ENCODE results near the gene KRT37.

KRT37 gene

GRCh38 chr17:41424111-41424635 lies at the start of gene KRT37:
Gene KRT37 (minus strand): TSS chr17:41424585. CDS start chr17:41424523, 62 bp downstream.
- no peak for DNase-seq (ENCODE audit: low spot score)

- no peak for DNase-seq (ENCODE audit: low spot score)
These were observed 44.0 kb upstream of the KRT37 start for GRCh38 chr17:41468346-41468745.

DNA sequence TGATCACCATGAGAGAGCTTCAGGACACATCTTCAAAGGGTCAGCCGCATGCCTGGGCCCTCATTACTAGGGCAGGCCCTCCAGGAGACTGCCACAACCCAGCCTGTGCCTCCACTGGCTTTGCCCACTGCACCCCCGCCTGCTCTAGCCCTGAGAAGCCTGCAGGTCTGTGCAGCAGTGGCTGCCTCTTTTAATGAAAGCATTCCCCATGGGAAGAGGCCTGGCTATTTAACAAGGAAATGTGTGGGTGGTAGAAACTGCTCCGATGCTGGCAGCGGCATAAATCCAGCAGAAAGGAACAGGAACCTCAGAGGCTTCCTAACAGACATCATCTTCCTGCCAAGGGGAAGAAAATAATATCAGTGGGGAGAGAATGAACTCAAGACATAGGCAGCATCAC lies 43.2 kb upstream of the KRT37 start:
- DNase-seq (ENCODE audit: low spot score): no peak

DNA sequence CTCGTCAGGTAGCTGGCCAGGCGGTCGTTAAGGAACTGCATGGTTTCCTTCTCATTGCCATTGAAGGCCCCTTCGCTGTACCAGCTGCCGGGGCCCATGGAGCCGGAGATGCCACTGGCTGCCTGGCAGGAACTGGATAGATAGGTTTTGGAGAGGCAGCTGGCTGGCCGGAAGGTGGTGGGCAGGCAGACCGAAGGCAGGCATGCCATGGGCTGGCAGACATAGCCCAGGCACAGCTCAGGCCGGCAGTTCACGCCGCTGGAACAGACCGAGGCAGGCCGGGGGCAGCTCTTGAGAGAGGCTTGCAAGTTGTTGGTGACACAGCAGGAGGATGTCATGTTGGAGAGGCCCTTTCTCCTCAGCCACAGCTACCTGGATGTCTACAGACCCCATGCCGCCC lies 42.6 kb upstream of the KRT37 start, which contains the start of gene KRT32:
Gene KRT32 (minus strand): TSS at position 399 of the 400 bp plus-strand sequence. CDS start 61 bp downstream, at position 338.
- no peak for DNase-seq (ENCODE audit: low spot score)

GRCh38 chr17:41464682-41465081 lies 40.3 kb upstream of the KRT37 start:
- no peak for DNase-seq (ENCODE audit: low spot score)

DNA sequence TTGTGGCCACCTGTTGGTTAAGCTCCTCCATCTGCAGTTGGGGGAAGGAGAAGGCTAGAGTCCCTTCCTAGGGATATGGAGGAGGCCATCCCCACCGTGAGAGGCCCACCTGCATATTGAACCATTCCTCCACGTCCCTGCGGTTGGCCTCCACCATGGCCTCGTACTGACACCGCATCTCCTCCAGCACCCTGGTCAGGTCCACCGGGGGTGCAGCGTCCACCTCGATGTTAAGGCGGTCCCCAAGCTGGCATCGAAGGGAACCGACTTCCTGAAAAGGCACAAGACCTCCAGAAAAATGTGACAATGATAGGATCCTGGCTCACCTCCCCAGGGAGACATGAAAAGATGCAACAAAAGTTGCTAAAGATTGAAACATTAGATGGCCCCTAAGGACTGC lies 39.8 kb upstream of the KRT37 start:
- DNase-seq (ENCODE audit: low spot score): no peak

- DNase-seq (ENCODE audit: low spot score): no peak
These were observed 39.4 kb upstream of the KRT37 start for GRCh38 chr17:41463746-41464145.

DNA sequence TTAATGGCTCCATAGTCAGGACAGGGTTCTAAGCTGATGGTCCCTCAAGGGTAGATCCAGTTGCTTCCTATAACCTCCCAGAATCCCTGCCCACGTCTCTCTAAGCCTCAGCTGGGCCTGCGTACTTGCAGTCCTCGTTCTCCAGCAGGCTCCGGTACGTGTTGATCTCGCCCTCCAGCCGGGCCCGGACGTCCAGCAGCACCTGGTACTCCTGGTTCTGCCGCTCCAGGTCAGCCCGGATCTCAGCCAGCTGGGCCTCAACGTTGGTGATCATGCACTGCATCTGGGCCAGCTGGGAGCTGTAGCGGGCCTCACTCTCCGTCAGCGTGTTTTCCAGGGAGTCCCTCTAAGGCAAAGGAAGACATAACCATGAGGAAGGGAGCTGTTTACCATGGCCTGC lies 38.3 kb upstream of the KRT37 start:
- no peak for DNase-seq (ENCODE audit: low spot score)

DNA sequence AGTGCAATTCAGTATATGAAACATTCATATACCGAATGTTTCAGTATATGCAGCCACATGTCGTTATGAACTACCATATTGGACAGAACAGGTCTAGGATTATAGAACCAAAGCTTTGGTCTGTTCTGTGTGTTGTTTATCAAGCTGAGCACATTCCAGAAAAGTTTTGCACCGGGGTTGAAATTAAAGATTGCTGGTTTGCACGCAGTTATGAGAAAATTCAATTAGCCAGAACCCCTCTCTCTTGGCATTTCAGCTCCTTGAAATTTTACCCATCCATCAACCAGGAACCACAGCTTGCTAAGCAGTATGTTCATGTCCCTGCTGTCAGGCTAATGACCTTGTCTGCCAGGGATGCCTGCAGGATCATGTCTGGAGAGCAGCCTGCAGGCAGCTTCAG lies 33.3 kb upstream of the KRT37 start:
- no peak for DNase-seq (ENCODE audit: low spot score)

- DNase-seq (ENCODE audit: low spot score): no peak
These were observed 31.8 kb upstream of the KRT37 start for GRCh38 chr17:41456204-41456603.

- DNase-seq (ENCODE audit: low spot score): no peak
These were observed 30.9 kb upstream of the KRT37 start for GRCh38 chr17:41455236-41455635.

DNA sequence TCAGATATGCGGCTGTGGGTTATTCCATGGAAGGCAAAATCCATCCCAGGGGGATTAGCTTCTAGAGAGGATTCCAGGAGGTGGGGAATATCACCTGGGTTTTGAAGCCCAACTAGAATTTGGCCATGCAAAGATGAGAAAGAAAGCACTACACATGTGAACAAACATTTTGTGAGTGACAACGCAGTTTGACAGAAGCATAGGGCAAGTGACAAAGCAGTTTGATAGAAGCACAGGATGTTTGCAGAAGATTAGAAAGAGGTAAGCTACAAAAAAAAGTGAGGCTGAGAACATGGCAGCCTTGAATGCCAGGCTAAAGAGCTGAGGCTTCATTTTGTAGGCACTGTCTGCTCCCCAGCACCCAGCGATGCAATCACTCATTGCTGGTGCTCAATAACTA lies 28.7 kb upstream of the KRT37 start:
- no peak for DNase-seq (ENCODE audit: low spot score)

DNA sequence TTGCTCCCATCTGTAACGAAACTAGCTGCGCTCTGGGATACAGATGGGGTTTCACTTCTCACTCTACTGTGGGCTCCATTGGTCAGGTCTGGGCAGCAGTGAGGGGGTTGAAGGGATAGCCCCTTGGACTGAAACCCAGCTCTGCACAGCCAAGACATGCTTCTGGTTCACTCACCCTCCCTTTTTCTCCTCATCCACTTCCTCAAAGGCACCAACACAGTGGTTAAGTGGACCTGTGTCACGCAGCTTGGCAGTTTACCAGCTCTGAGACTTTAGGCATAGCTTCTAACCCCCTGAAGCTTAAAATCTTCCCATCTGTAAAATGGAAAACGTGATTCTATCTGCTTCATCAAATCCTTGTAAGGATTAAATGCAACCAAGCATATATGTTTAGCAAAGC lies 27.9 kb upstream of the KRT37 start:
- no peak for DNase-seq (ENCODE audit: low spot score)

DNA sequence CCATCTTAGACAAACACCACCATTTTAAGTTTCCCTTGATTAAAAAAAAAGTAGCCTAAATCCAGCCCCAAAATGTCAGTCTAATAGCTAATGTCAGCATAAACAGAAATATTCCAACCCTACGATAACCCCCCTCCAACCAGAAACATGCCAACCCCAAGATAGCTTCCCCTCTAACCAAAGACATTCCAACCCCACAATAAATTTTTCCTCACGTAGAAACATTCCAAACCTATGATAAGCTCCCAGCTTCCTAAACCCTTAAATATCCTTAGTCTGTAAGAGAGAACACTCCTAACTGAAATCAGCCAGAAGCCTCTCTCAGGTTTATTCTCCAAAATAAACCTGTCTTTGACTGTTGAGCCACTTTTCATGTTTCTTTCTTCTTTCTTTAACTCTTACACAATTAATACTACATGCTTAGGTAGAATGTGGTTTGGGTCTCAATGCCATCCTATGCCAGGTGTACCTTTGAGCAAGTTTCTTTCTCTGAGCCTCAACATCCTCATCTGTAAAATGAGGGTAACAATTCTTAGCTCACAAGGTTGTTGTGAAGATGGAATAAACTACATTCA lies 26.9 kb upstream of the KRT37 start:
- DNase-seq (ENCODE audit: low spot score): no peak

DNA sequence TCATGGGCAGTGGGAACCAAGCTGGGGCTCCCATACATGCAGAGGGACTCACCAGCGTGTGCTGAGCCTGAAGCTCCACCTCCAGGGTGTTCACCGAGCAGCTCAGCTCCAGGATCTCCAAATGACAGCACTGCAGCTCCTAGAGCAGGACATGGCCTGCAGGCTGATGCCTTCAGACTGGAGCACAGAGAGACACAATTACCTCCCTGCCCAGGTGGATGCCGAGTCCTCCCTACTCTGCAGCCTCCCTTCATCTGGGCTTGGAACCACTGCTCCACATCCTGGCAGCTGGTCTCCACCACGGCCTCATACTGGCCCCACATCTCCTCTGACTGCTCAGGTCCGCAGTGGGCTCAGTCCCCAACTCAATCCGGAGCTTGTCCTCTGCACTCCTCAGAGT lies 24.6 kb upstream of the KRT37 start:
- DNase-seq (ENCODE audit: low spot score): no peak

GRCh38 chr17:41448506-41448905 lies 24.1 kb upstream of the KRT37 start:
- DNase-seq (ENCODE audit: low spot score): no peak

- DNase-seq (ENCODE audit: low spot score): no peak
These were observed 22.4 kb upstream of the KRT37 start for GRCh38 chr17:41446806-41447205.

DNA sequence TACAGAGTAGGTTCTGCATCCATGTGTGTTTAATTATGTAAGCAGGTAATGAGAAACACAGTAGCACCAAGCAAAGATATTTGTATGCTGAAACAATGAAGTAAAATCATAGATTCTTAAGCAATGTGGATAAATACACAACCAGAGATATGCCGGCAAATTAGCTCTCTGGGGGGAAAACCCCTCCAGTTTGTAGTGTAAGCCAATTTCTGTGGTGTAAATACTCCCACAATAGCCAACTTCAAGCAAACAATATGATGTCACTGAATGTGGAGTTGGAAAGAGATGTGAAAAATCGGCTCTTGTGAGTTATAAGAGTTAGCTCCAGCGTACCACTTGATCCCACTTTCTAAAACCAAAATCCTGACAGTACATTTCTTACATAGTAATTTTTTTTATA lies 20.3 kb upstream of the KRT37 start:
- no peak for DNase-seq (ENCODE audit: low spot score)

GRCh38 chr17:41444186-41444585 lies 19.8 kb upstream of the KRT37 start:
- DNase-seq (ENCODE audit: low spot score): no peak

- DNase-seq (ENCODE audit: low spot score): no peak
These were observed 18.4 kb upstream of the KRT37 start for GRCh38 chr17:41442739-41443138.

DNA sequence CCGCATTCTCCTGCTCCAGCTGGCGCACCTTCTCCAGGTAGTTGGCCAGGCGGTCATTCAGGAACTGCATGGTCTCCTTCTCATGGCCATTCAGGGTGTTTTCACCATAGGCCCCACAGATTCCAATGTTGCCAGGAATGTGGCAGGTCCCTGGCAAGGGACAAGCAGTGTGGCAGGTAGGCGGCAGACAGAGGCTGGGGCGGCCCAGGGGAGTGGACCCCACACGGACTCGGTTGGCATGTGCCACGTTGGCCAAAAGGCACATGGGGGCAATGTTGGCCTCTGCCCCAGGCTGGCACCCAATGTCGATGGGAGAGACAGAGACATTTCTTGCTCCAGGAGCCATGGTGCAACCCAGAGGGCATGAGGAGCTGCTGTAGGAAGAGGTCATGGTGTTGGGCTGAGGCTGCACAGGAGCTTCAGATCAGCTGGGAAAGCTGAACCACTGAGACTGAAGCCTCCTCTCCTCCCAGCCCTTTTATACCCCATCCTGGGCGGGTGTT lies 16.2 kb upstream of the KRT37 start, which contains the start of gene KRT38:
Gene KRT38 (minus strand): TSS at position 453 of the 503 bp plus-strand sequence. CDS start 62 bp downstream, at position 391.
- DNase-seq (ENCODE audit: low spot score): no peak

DNA sequence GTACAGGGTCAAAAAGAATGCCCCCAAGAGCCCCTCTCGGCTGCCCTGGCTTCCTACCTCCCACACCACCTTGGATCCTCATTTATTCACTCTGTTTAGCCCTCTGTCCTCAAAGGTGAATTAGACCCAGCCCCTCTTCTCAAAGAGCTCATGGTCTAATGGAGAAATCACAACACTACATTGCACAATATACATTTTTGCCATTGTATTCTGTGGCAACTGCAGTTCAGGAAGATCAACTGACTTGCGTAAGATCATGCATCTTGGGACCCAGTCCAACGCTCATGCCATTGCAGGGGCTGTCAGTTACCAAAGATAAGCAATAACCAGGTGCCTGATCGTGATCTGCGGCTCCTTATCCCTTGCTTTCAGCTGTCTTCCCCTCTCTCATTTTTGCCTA lies 15.0 kb upstream of the KRT37 start:
- DNase-seq (ENCODE audit: low spot score): no peak

DNA sequence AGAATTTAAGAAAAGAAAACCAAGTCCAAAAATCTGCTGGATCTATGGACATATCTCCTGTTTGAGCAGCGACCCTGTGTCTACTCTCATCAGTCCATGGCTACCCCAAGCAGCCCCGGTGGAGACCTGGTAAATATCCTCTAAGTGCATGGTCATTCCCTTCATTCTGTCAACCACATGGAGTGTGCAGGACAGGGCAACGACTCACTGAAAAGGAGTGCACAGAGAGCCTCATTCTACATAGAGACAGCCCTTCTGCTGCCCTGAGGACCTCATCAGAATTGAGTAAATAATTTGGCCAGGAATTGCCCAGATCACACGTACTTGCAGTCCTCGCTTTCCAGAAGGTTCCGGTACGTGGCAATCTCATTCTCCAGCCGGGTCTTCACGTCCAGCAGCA lies 13.4 kb upstream of the KRT37 start:
- no peak for DNase-seq (ENCODE audit: low spot score)

DNA sequence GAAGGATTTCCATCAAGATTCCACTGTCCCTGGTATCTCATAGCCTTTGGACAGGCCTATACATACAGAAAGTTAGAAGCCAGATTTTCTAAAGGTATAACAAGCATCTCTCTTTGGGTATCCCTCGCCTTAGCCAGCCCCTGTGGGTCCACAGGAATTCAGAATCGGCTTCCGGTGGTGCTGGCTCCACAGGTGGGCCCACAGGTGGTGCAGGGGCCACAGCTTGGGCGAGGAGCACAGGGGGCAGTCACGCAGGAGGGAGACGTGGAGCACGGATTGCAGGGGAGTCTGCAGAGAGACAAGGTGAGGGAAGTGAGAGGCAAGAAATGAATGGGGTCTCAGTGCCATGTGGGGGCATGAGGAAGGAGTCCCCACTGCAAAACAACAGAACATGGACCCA lies 12.9 kb upstream of the KRT37 start:
- no peak for DNase-seq (ENCODE audit: low spot score)
